GM21423 (cell line): ENCODE results near the gene MRTFA.
"Not testable (repeated sequence)": the region's sequence is repeated elsewhere in the genome, so short reads cannot be mapped to it uniquely, and the experiment has no call there.

Source experiments
- ATAC-seq: cut with Tn5 transposase; IDR thresholded peaks from one replicate; pipeline ENCODE4 v1.9.1; 2021; ENCODE audit warnings: mild to moderate bottlenecking, moderate library complexity; ENCODE audit not compliant: unreplicated experiment

MRTFA gene

GRCh38 chr22:40636380-40637182 is at the start of gene MRTFA:
TSS of gene MRTFA (minus strand) at chr22:40636719.
- peak; percentile 86 for ATAC-seq

- ATAC-seq: no peak
Measured at GRCh38 chr22:40685406-40685805, 48.9 kb upstream of the MRTFA start.

- ATAC-seq: no peak
Measured at GRCh38 chr22:40684728-40685127, 48.2 kb upstream of the MRTFA start.

- no peak for ATAC-seq
Measured at GRCh38 chr22:40681451-40681850, 44.9 kb upstream of the MRTFA start.

- ATAC-seq: no peak
Measured at GRCh38 chr22:40680819-40681183, 44.3 kb upstream of the MRTFA start.

GRCh38 chr22:40679964-40680818 is 43.7 kb upstream of the MRTFA start:
- ATAC-seq: no peak

GRCh38 chr22:40679249-40679963 is 42.9 kb upstream of the MRTFA start, which contains the start of gene MCHR1:
TSS of gene MCHR1 (plus strand) at chr22:40679484. CDS start at chr22:40679653, 169 bp downstream.
- ATAC-seq: no peak

- no peak for ATAC-seq
Measured at GRCh38 chr22:40678493-40679248, 42.2 kb upstream of the MRTFA start.

GRCh38 chr22:40676644-40677043 is 40.1 kb upstream of the MRTFA start:
- no peak for ATAC-seq

GRCh38 chr22:40676166-40676565 is 39.6 kb upstream of the MRTFA start:
- not testable (repeated sequence) for ATAC-seq

- no peak for ATAC-seq
Measured at GRCh38 chr22:40674274-40674673, 37.8 kb upstream of the MRTFA start.

GRCh38 chr22:40673017-40673416 is 36.5 kb upstream of the MRTFA start:
- no peak for ATAC-seq

- ATAC-seq: no peak
Measured at GRCh38 chr22:40671796-40672360, 35.4 kb upstream of the MRTFA start.

GRCh38 chr22:40671369-40671768 is 34.9 kb upstream of the MRTFA start:
- no peak for ATAC-seq

GRCh38 chr22:40670058-40670457 is 33.5 kb upstream of the MRTFA start:
- no peak for ATAC-seq

- ATAC-seq: no peak
Measured at GRCh38 chr22:40668611-40669411, 32.3 kb upstream of the MRTFA start.

GRCh38 chr22:40666151-40666848 is 29.8 kb upstream of the MRTFA start:
- ATAC-seq: no peak

GRCh38 chr22:40665312-40665711 is 28.8 kb upstream of the MRTFA start:
- no peak for ATAC-seq

- no peak for ATAC-seq
Measured at GRCh38 chr22:40661671-40662070, 25.2 kb upstream of the MRTFA start.
